Measurements from ENCODE around the gene DNHD1.
A peak's percentile ranks its signal among the peaks of the same experiment; 100 is the strongest.

Gene DNHD1

DNA sequence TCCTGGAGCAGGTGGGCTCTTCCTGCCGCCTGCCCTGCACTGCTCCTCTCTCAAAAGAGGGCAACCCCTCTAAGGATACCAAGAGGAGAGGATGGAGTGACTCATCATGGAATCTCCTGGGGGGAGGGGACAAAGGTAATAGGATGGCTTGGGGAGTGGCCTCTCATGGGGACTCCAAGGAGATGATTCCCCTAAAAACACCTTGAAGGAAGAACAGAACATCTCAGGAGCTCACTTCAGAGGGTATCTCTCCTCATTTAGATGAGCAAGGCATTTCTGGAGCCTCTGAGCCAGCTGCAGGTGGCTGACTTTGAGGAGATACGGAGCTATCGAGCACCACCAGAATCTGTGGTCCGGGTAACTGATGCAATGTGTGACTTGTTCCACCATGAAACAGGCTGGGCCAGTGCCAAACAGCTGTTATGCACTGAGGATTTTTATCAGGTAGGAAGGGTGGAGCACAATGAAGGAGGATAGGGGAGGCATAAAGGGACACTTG, 66.1 kb downstream of the DNHD1 start:
- DNase-seq (ENCODE audit: low spot score), result no peak

DNA sequence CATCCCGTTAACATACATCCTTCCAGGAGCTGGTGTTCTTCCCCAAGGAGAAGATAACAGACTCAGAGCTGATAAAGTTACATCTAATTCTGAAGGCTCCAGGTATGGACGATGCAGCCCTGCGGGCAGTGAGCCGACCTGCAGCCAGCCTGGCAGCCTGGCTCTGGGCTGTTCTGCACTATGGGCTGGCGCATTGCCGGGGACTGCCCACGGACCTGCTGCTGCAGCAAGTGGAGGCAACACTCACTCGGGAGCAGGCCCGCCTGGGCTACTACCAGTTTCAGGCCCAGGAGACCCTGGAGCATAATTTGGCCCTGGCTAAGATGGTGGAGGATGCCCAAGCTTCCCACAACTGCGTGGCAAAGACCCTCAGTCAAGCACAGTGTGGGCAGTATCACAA, 66.6 kb downstream of the DNHD1 start:
- no peak for DNase-seq (ENCODE audit: low spot score)

DNA sequence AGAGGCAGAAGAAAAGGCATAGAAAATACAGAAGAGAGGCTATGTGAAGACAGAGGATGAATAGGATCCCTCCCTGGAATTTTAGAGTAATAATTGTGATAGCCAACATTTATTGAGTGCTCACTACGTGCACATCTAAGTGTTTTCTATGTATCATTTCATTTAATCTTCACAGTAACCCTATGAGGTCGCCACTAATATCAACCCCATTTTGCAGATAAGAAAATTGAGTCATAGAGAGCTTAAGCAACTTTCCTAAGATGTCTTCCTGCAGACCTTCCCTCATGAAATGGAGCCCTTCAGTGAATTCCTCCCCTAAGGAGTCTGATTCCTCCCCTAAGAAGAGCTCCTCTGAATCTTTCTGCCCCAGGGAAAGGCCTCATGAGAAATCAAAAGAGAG, 68.2 kb downstream of the DNHD1 start:
- DNase-seq (ENCODE audit: low spot score), result no peak

DNA sequence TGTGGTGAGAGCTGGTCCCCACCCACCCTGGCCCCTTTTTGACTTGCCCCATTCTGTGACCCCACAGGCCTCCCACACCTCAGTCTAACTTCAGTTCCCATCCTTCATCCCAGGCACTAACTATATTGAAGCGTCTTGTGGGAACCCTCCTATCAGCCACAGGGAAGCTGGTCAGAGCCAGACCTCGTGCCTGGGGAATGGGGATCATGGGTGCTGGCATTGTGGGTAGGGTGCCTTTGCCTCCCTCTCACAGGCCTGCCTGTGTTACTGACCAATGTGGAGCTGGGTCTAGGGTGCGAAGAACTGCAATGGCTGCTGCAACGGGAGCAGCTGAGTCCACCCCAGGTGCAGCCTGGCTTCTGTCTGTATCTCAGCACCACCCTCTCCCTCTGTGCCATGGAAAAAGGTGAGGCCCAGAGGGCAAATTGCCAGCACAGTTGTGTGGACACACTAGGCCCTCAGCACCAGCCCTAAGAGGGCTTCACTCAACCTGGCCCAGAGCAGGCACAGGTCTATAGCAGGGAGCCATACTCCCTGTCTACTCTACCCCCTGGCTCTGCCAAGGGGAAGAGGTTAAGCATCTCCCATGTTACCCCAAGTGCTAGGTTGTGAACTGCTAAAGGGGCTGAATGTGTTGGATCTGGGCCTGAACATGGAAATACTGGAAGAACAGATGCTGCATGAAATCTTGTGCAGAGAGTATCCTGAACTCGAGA, 69.1 kb downstream of the DNHD1 start:
- no peak for DNase-seq (ENCODE audit: low spot score)

DNA sequence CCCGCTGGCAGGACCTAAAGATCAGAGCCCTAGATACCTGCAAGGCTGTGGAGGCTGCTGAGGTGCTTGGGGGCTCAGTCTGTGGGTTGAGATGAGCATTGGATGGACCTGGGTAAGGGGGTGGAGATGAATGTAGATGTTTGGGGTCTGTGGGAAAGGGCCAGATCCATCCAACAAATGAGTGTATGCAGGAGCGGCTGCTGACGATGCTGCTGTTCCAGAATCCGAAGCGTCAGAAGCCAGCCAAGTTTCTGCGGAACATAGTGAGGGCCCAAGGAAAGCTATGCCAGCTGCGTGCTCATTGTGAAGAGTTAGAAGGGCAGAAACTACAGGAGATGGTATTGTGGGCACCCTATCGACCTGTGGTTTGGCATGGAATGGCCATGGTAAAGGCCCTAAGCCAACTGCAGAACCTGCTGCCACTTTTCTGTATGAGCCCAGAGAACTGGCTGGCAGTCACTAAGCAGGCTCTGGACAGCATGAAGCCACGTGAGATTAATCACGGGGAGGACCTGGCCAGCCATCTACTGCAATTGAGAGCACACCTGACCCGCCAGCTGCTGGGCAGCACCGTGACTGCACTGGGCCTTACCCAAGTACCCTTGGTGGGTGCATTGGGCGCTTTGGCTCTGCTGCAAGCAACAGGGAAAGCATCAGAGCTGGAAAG, 69.8 kb downstream of the DNHD1 start:
- no peak for DNase-seq (ENCODE audit: low spot score)

DNA sequence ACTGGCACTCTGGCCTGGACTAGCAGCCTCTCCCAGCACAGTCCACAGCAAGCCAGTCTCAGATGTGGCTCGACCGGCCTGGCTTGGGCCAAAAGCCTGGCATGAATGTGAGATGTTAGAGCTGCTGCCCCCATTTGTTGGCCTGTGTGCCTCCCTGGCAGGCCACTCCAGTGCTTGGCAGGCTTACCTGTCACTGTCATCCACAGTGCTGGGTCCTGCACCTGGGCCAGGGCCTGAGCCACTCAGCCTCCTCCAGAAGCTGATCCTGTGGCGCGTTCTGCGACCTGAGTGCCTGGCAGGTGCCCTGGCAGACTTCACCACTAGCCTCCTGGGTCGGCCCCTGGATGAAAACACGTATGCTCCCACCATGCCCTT, 70.3 kb downstream of the DNHD1 start:
- DNase-seq (ENCODE audit: low spot score), result no peak

DNA sequence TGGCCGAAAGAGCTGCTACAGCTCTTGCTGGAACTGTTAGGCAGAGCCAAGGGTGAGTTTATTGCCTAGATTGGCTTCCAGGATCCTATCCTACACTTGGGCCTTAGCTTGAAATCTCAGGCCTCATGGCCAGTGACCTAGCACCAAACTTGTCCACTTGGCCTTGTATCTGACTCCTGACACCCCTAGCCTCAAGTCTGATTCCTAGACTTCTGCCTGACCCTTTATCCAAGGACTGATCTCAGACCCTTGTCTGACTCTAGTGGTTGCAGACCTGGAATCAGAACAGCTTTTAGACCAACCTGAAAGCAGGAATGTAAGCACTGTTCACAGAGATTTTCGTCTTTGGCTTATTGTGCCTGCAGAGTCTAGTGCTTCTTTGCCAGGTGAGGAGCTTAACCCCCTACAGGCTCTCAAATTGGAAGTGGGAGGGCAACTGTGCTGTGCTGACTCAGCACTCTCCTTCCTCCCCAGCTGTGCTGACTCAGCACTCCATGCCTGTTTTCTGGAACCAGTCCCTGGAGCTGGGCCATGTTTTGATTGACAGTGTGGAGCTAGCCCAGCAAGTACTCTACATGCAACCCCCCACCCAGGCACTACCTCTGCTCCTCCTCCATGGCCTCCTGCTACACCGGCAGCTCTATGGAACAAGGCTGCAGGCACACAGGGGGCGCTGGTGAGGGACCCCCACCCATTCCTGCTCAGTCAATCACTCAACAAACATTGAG, 71.3 kb downstream of the DNHD1 start:
- peak; percentile 42 for DNase-seq (ENCODE audit: low spot score)

DNA sequence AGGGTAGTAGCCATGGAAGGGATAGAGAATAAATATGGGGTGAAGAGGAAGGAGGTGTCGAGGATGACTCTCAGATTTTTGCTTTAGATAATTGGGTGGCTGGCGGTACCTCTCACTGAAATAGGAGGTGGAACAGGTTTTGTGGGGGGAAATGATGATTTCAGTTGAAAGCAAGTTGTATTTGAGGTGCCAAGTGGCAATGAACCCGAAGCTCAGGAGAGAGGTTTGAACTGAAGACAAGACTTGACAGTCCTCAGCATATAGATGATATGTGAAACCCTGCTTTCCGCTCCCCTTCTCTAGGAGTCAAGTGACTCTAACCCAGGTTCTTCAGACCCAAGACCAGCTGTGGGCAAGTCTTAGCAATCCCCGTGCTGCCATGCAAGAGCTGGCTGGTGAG, 72.6 kb downstream of the DNHD1 start:
- no peak for DNase-seq (ENCODE audit: low spot score)

DNA sequence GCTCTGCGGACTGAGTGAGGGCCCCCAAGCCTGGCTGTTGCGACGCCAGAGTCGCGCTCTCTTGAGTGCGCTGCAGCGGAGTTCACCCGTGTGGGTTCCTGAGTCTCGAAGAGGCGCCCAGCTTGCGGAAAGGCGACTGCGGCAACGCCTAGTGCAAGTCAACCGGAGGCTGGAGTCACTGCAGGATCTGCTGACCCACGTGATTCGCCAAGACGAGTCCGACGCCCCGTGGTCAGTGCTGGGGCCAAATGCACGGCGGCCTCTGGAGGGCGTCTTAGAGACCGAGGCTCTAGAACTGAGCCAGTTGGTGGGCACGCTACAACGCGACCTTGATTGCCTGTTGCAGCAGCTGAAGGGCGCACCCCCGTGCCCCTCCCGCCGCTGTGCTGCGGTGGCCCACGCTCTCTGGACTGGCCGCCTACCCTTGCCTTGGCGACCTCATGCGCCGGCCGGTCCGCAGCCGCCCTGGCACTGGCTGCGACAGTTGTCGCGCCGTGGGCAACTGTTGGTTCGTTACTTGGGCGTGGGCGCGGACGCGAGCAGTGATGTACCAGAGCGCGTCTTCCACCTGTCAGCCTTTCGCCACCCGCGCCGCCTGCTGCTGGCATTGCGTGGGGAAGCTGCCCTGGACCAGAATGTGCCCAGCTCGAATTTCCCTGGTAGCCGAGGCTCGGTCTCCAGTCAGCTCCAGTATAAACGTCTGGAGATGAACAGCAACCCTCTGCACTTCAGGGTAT, 73.8 kb downstream of the DNHD1 start:
- DNase-seq (ENCODE audit: low spot score), result no peak

DNA sequence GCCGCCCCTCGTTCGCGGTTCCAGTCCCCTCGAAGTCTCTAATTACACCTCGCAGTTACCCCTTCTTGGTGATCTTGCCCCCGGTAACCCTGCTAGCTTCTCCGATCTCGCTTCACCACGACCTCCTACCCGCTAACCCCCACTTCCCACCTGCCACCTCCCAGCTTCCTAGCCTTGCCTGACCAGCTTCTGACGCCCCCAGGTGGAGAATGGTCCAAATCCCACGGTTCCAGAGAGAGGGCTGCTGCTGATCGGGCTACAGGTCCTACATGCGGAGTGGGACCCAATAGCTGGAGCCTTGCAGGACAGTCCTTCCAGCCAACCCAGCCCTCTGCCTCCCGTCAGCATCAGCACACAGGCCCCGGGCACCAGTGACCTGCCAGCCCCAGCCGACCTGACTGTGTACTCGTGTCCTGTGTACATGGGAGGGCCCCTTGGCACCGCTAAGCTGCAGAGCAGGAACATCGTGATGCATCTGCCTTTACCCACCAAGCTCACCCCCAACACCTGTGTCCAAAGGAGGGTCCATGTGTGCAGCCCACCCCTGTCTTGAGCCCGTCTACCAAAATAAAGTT, 74.4 kb downstream of the DNHD1 start:
- DNase-seq (ENCODE audit: low spot score), result no peak

DNA sequence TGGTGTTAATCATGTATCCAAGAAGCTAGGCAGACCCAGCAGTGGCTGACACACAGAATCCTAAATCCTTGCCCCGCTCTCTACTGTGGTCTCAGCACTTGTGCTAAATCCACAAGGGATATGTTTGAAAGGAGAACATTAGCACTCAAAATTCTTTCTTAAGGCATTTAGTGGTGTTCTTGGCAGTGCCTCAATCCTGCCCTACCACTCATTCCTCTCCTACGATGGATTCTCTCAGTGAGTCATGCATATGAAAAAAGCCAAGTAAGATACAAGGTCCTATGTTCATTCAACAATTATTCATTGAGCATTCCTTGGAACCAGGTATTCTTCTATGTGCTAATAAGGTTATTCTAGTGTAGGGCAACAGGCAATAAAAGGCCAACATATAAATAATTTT, 75.1 kb downstream of the DNHD1 start:
- DNase-seq (ENCODE audit: low spot score), result no peak

DNA sequence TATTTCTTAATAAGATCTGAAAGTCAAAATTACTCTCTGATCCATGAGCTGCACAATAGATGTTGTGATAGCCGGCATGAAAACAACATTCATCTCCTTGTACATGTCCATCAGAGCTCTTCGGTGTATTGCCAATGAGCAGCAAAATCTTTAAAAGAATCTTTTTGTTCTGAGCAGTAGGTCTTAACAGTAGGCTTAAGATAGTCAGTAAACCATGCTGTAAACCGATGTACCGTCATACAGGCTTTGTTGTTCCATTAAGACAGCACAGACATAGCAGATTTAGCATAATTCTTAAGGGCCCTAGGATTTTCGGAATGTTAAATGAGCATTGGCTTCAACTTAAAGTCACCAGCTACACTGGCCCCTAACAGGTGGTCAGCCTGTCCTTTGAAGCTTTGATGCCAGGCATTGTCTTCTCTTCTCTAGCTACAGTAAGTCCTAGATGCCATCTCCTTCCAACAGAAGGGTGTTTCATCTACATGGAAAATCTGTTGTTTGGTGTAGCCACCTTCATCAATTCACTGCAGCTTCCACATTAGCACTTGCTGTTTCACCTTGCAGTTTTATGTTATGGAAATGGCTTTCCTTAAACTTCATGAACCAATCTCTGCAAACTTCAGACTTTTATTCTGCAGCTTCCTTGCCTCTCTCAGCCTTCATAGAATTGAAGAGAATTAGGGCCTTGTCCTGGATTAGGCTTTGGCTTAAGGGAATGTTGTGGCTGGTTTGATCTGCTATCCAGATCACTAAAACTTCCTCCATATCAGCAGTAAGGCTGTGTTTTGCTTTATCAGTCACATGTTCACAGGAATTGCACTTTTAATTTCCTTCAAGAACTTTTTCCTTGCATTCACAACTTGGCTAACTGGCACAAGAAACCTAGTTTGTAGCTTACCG, 78.0 kb downstream of the DNHD1 start:
- peak; percentile 65 for DNase-seq (ENCODE audit: low spot score)

DNA sequence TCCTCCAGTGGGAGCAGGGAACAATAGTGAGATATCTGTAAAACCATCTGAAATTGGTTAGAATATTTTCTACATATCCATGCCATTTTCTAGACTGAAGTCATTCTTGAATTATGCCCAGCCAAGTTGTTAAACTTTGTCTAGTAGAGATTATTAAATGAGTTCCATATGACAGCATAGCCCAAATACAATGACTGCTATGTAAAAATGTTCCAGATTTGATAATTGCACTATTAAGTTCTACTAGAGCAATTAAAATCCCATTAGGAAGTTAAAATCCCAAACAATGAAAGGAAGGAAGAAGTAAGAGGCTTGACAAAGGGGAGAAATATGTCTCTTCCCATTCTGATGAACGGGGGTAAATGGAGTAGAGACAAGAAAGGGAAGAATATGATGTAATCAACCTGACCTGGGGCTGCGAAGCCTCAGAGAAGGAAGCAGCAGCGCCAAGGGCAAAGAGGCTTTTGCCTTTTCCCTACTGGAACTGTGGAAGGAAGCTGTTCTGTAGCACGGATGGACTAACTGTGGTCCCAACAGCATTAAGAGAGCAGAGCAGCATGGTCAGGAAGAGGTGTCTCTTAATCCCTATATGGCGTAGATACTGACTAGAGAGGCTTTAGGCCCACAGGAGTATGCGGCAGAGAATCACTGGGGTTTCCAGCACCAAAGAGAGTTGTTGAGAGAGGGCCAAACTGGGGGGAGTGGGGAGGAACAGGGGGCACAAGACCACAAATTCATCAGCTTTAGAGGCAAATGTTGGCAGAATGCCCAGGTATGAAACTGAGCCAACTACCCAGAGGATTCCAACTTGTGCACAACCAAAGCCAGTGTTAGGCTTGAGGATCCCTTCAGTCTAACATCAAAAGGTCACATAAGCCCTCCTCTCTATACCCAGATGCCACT, 79.6 kb downstream of the DNHD1 start:
- peak; percentile 99 for DNase-seq (ENCODE audit: low spot score)

DNA sequence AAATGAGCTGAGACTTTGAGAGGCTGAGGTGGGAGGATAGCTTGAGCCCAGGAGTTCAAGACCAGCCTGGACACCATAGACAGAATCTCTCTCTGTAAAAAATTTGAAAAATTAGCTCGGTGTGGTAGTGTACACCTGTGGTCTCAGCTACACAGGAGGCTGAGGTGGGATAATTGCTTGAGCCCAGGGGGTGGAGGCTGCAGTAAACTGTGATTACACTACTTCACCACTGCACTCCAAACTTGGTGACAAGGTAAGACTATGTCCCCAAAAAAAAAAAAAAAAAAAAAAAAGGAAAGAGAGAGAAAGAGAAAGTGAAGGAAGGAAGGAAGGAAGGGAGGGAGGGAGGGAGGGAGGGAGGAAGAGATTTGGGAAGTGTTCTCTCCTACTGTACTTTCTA, 81.1 kb downstream of the DNHD1 start:
- no peak for DNase-seq (ENCODE audit: low spot score)

DNA sequence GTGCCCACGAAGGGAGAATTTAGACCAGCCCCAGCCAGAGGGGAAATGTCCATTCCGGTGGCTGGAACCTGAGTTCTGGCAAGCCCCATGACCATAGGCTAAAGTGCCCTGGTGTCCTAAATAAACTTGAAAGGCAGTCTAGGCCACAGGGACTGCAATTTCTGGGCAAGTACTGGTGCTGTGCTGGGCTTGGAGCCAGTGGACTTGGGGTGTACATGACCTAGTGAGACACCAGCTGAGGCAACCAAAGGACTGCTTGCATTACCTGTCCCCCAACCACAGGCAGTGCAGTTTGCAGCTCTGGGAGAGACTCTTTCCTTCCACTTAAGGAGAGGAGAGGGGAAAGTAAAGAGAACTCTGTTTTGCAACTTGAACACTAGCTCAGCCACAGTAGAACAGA, 82.6 kb downstream of the DNHD1 start:
- no peak for DNase-seq (ENCODE audit: low spot score)

DNA sequence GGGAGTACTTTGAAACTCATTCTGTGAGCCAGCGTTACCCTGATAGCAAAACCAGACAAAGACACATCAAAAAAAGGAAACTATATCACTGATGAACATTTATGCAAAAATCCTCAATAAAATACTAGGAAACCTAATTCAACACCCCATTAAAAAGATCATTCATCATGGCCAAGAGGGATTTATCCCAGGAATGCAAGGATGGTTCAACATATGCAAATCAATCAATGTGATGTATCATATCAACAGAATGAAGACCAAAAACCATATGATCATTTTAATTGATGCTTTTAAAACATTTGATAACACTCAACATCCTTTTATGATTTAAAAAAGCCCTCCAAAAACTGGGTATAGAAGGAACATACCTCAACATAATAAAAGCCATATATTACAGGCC, 86.5 kb downstream of the DNHD1 start:
- DNase-seq (ENCODE audit: low spot score), result no peak

DNA sequence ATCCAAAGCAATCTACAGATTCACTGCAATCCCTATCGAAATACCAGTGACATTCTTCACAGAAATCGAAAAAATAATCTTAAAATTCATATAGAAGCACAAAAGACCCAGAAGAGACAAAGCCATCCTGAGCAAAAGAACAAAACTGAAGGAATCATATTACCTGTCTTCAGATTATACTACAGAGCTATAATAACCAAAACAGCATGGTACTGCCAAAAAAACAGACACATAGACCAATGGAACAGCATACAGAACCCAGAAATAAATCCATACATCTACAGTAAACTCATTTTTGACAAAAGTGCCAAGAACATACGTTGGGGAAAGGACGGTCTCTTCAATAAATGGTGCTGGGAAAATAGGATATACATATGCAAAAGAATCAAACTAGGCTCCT, 87.4 kb downstream of the DNHD1 start:
- DNase-seq (ENCODE audit: low spot score), result no peak

DNA sequence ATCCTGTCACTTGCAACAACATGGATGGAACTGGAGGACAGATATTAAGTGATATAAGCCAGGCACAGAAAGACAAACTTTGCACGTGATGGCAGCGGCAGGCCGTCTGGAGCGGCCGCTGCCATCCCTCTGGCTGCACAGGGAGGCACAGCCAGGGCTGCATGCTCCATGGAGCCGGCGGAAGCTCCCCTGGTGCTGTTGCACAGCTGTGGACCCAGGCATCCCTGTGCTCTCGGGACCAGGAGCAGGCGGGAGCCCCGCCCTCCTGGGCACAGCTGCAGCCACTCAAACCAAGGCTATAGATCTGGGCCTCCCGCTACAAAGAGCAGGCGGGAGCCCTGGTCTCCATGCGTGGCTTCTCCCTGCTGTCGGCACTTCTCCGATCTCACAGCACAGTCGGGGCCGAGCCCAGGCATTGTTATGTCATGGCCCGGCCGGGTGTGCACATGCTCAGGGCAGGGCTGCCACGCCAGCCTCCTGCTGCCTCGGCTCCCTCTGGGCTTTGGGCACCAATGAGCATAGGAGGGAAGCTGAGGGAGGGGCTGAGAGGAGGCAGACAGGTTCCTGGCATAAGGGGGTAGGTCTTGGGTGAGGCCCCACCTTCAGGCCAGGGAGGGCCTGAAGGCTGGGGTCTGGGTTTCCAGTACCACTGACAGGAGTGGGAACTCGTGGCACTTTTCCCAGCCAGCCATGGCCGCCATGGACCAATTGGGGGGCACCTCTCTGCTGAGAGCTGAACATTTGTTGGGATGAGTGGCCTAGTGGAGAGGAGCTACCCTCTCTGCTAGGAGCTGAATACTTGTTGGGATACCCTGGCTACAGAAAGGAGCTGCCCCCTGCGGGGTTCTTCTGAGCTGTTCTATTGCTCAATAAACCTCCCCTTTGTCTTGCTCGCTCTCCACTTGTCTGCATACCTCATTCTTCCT, 89.6 kb downstream of the DNHD1 start:
- peak; percentile 53 for DNase-seq (ENCODE audit: low spot score)

Data from pons (tissue), 1 donor.